Endodermal cell (in vitro differentiated cells): Measurements from ENCODE around the gene GSTM4. TPM values are rescaled to one million over a fixed set of nuclear protein-coding genes. Genes with fewer than 3 reads are reported as not detected.
A peak's percentile ranks its signal among the peaks of the same experiment; 100 is the strongest.

Experiments
- DNase-seq: peaks from one replicate; pipeline ENCODE4 v3.0.0-alpha.2; 2017
- H3K27ac ChIP-seq: 2 replicates; pipeline ENCODE4 v1.5.1; 2013; ENCODE audit warnings: mild to moderate bottlenecking, low read depth, low read length, moderate library complexity
- H3K27me3 ChIP-seq: 2 replicates; pipeline ENCODE4 v1.6.1; 2013; ENCODE audit warnings: mild to moderate bottlenecking, low read length, moderate library complexity; ENCODE audit not compliant: insufficient read depth, control insufficient read depth, poor library complexity, severe bottlenecking
- H3K36me3 ChIP-seq: 2 replicates; pipeline ENCODE4 v1.7.0; 2013; ENCODE audit warnings: mild to moderate bottlenecking, low read length, moderate library complexity; ENCODE audit not compliant: control insufficient read depth, insufficient read depth
- H3K4me1 ChIP-seq: one replicate; pipeline ENCODE4 v1.7.0; 2013; ENCODE audit warnings: low read length; ENCODE audit not compliant: control insufficient read depth, insufficient read depth
- H3K4me3 ChIP-seq: 2 replicates; pipeline ENCODE4 v1.5.1; 2013; ENCODE audit warnings: mild to moderate bottlenecking, low read length, moderate library complexity
- H3K9ac ChIP-seq: 2 replicates; pipeline ENCODE4 v1.6.1; 2013; ENCODE audit warnings: mild to moderate bottlenecking, low read length, moderate library complexity; ENCODE audit not compliant: poor library complexity, severe bottlenecking; ENCODE audit errors: extremely low read depth
- H3K9me3 ChIP-seq: 2 replicates; pipeline ENCODE4 v1.6.1; 2013; ENCODE audit warnings: mild to moderate bottlenecking, low read length, moderate library complexity; ENCODE audit not compliant: control insufficient read depth
- H3K27ac Mint-ChIP-seq: 2 replicates; pipeline ENCODE4 v1.8.0; 2020; ENCODE audit warnings: mixed read lengths
- H3K27me3 Mint-ChIP-seq: 2 replicates; pipeline ENCODE4 v1.8.0; 2021; ENCODE audit warnings: mild to moderate bottlenecking, mixed read lengths; ENCODE audit not compliant: insufficient read depth
- H3K36me3 Mint-ChIP-seq: 2 replicates; pipeline ENCODE4 v1.8.0; 2020; ENCODE audit warnings: low read depth, mixed read lengths
- H3K4me1 Mint-ChIP-seq: 2 replicates; pipeline ENCODE4 v1.8.0; 2020; ENCODE audit warnings: mixed read lengths
- H3K4me3 Mint-ChIP-seq: 2 replicates; pipeline ENCODE4 v1.8.0; 2020; ENCODE audit warnings: mild to moderate bottlenecking, moderate library complexity, mixed read lengths
- H3K9me3 Mint-ChIP-seq: 2 replicates; pipeline ENCODE4 v1.8.0; 2020; ENCODE audit warnings: mild to moderate bottlenecking, mixed read lengths
- CTCF ChIP-seq: fragments of 200-600 bp; sonication (generic); conservative IDR thresholded peaks from 2 replicates; pipeline ENCODE4 v1.5.0; 2021; ENCODE audit warnings: antibody characterized with exemption, mild to moderate bottlenecking
- WGBS, 2 experiments: methylation state at CpG; one replicate each; pipeline versions ENCODE4 v1.1.5 to v1.1.7; 2013; ENCODE audit warnings: missing lambda C conversion rate in 2 of 2, mixed read lengths in 1 of 2; ENCODE audit not compliant: insufficient coverage in 1 of 2, insufficient read length in 1 of 2; 5-methylcytosine and 5-hydroxymethylcytosine counted together
- total RNA-seq, 2 donors: library from RNA; stranded (reverse); fragmentation: NEBNext Ultra II Directional in 1 of 2; extraction: Animal tissue kit (Norgen Biotek cat#: 25700) in 1 of 2; gene quantifications; 2 replicates in 1 of 2; 3 replicates in 1 of 2; pipeline ENCODE4 v1.2.1, GENCODE V29; 2021

GSTM4 gene
- total RNA-seq, 2 donors from 2014 or later: 20.1 to 28.5 TPM

- peaks cover 9% of the 10 kb centered on the region for H3K27me3 Mint-ChIP-seq
- no peaks in the 10 kb centered on the region for H3K36me3 Mint-ChIP-seq
- DNase-seq: no peak
- H3K9ac ChIP-seq: no peak overlapping the region
- H3K4me3 Mint-ChIP-seq: no peak overlapping the region
- H3K9me3 Mint-ChIP-seq: no peaks in the 10 kb centered on the region
- H3K27ac Mint-ChIP-seq: no peak overlapping the region
- no peak overlapping the region for H3K27ac ChIP-seq
- no peaks in the 10 kb centered on the region for H3K9me3 ChIP-seq
- WGBS, 2 experiments: 96 to 100% methylated on average over 4 to 7 of the region's 7 CpGs
- TF ChIP-seq CTCF: no peak
- peaks cover 23% of the 10 kb centered on the region for H3K4me1 Mint-ChIP-seq
- peaks cover 6% of the 10 kb centered on the region for H3K4me1 ChIP-seq
- H3K27me3 ChIP-seq: peaks cover 3% of the 10 kb centered on the region
- no peaks in the 10 kb centered on the region for H3K36me3 ChIP-seq
- H3K4me3 ChIP-seq: no peak overlapping the region
Measured at GRCh38 chr1:109637446-109637845, 18.5 kb upstream of the GSTM4 start.

GRCh38 chr1:109639063-109639840 lies 16.6 kb upstream of the GSTM4 start:
- no peaks in the 10 kb centered on the region for H3K36me3 Mint-ChIP-seq
- no peak for TF ChIP-seq CTCF
- Histone ChIP-seq H3K27me3 (peaks cover 5% of the 10 kb centered on the region), H3K36me3 (no peaks in the 10 kb centered on the region), H3K9ac (no peak overlapping the region), H3K27ac (no peak overlapping the region), H3K9me3 (no peaks in the 10 kb centered on the region), H3K4me1 (peaks cover 6% of the 10 kb centered on the region), H3K4me3 (no peak overlapping the region)
- no peak overlapping the region for H3K4me3 Mint-ChIP-seq
- H3K9me3 Mint-ChIP-seq: no peaks in the 10 kb centered on the region
- no peak overlapping the region for H3K27ac Mint-ChIP-seq
- 88 to 95% methylated on average over 3 to 9 of the region's 9 CpGs for WGBS, 2 experiments
- H3K4me1 Mint-ChIP-seq: peaks cover 23% of the 10 kb centered on the region
- peaks cover 16% of the 10 kb centered on the region for H3K27me3 Mint-ChIP-seq
- DNase-seq: peak; percentile 49

GRCh38 chr1:109639841-109640184 lies 16.1 kb upstream of the GSTM4 start:
- WGBS, 2 experiments: 61 to 68% methylated on average over 2 to 6 of the region's 6 CpGs

More at GRCh38 chr1:109639841-109640184, 16.1 kb upstream of the GSTM4 start:
- DNase-seq: no peak
- H3K36me3 Mint-ChIP-seq: no peaks in the 10 kb centered on the region
- Histone ChIP-seq H3K4me1 (peaks cover 6% of the 10 kb centered on the region), H3K9ac (no peak overlapping the region), H3K9me3 (no peaks in the 10 kb centered on the region), H3K27ac (no peak overlapping the region), H3K27me3 (peaks cover 5% of the 10 kb centered on the region), H3K4me3 (no peak overlapping the region), H3K36me3 (no peaks in the 10 kb centered on the region)
- H3K27me3 Mint-ChIP-seq: peaks cover 16% of the 10 kb centered on the region
- H3K4me1 Mint-ChIP-seq: peaks cover 23% of the 10 kb centered on the region
- no peak for TF ChIP-seq CTCF
- no peak overlapping the region for H3K27ac Mint-ChIP-seq
- H3K4me3 Mint-ChIP-seq: no peak overlapping the region
- H3K9me3 Mint-ChIP-seq: no peaks in the 10 kb centered on the region
